ENCODE data around the gene TJP2. TPM values are rescaled to one million over a fixed set of nuclear protein-coding genes. Genes with fewer than 3 reads are reported as not detected.

Gene TJP2
- total RNA-seq, 2 donors from 2014 or later = 46.2 to 51.6 TPM

- ATAC-seq = peak in 1 of 2 donors; percentile 63
- no peak for DNase-seq
- intact Hi-C loops (cut with DNase I) = no loop called here
Observed at GRCh38 chr9:69307446-69308205, 133.5 kb downstream of the TJP2 start.

GRCh38 chr9:69308206-69308931, 134.3 kb downstream of the TJP2 start:
- DNase-seq = no peak
- no peak for ATAC-seq
- intact Hi-C loops (cut with DNase I) = no loop called here

DNA sequence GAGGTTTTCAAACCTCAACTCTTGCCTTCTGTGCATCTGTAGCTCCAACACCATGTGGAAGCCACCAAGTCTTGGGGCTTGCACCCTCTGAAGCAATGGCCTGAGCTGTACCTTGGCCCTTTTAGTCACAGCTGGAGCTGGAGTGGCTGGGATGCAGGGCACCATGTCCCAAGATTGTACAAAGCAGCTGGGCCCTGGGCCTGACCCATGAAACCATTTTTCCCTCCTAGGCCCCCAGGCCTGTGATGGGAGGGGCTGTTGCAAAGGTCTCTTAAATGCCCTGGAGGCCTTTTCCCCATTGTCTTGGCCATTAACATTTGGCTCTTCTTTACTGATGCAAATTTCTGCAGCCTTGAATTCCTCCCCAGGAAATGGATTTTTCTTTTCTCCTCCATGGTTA, 139.1 kb downstream of the TJP2 start:
- intact Hi-C loops (cut with DNase I) = no loop called here
- DNase-seq = no peak
- ATAC-seq = no peak

- no peak for DNase-seq
- intact Hi-C loops (cut with DNase I) = no loop called here
- ATAC-seq = no peak
Observed at GRCh38 chr9:69314547-69314946, 140.5 kb downstream of the TJP2 start.

DNA sequence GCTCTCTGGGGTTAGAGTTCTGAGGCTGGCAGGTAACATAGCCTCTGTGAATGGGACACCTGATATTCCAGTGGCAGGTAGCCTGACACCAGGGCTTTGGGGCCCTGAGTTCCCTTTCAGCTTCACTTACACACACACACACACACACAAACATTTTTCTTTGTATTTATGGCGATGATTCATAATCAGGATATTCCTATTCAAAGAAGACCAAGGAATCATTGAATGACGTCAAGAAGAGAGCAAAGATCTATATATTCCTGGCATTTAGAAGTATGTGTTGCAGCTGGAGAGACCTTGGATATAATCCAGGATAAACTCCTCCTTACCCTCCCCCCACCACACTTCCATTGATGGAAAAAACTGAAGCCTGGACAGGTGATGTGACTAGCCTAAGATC, 143.0 kb downstream of the TJP2 start:
- ATAC-seq = no peak
- intact Hi-C loops (cut with DNase I) = no loop called here
- DNase-seq = no peak

DNA sequence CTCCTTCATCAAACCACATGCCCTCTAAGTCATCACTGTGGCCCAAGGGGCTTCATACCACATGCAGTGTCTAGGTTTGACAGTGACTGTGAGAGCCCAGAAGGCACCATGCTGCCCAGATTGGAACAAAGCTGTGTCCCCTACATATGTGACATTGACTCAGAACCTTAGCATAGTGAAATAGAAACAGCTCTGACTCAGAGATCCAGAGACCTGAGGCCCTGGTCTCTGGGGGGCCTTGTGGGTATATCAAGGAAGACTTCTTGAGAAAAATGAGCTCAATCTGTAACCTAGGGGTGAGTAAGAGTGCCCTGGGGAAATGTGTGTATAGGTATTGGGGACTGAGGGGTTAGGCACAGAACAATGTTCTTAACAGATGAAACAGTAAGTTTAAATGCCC, 143.8 kb downstream of the TJP2 start:
- intact Hi-C loops (cut with DNase I) = no loop called here
- DNase-seq (no peak), ATAC-seq (no peak)

- DNase-seq (no peak), ATAC-seq (no peak)
- intact Hi-C loops (cut with DNase I) = loop anchor here in 1 of 2 donors (10.0 kb wide), 2 partner anchors 45 to 95 kb away; no protein-coding TSS in a partner anchor
Observed at GRCh38 chr9:69319324-69320025, 145.4 kb downstream of the TJP2 start.

DNA sequence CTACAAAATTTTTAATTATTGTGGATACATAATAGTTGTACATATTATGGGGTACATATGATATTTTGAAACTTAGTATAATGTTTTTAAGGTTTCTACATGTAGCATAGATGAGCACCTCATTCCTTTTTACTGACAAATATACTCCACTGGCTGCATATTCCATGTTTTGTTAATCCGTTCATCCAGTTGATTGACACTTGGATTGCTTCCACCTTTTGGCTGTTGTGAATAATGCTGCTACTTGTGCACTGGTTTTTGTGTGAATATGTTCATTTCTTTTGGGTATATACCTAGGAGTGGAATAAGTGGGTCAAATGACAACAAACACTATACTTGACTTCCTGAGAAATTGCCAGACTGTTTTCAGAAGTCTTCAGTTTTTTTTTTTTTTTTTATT, 148.2 kb downstream of the TJP2 start:
- DNase-seq = no peak
- intact Hi-C loops (cut with DNase I) = loop anchor here in 1 of 2 donors (10.0 kb wide), 2 partner anchors 47 to 97 kb away; no protein-coding TSS in a partner anchor
- no peak for ATAC-seq

- ATAC-seq (no peak), DNase-seq (no peak)
- intact Hi-C loops (cut with DNase I) = loop anchor here in 1 of 2 donors (10.0 kb wide), 2 partner anchors 49 to 99 kb away; no protein-coding TSS in a partner anchor
Observed at GRCh38 chr9:69323861-69324260, 149.8 kb downstream of the TJP2 start.

Other genes with a start within 250 kb of the TJP2 start
- gene PRKACG, start 160.2 kb upstream of the TJP2 start, total RNA-seq = not detected
- 10 to 100 TPM; 27.7 to 29.8 TPM for gene FXN, start 138.5 kb upstream of the TJP2 start, total RNA-seq
- 10 to 100 TPM; 12.0 to 16.4 TPM for gene ENTREP1, start 150.9 kb downstream of the TJP2 start, total RNA-seq